ENCODE measurements around the gene FJX1. TPM values are rescaled to one million over a fixed set of nuclear protein-coding genes. Genes with fewer than 3 reads are reported as not detected.
"Not testable (repeated sequence)": the region's sequence is repeated elsewhere in the genome, so short reads cannot be mapped to it uniquely, and the experiment has no call there.

FJX1 gene
- total and polyA plus RNA-seq, 5 donors from 2014 or later, result not detected

DNA sequence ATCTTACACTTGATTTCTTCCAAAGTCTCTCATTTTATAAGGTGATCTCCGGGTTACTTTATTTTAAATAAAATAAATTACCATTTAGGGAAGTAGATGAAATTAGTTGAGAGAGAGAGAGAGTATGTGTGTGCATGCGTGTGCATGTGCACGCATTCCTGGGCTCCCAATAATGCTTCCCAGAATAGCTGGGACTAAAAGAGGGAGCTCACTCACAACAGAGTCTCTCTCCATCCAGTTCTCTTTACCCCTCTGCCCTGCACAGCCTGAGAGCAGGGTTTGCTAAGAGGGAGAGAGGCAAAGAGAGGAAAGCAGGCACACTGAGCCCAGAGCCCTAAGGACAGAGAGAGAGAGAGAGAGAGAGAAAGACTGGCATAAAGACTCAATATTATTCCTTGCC is 33.0 kb downstream of the FJX1 start:
- H3K36me3 Mint-ChIP-seq, result no peaks in the 10 kb centered on the region
- H3K36me3 ChIP-seq (ENCODE audit: control insufficient read depth, insufficient read depth, low read length), result no peaks in the 10 kb centered on the region
- H3K4me3 Mint-ChIP-seq, result no peak overlapping the region
- H3K27ac ChIP-seq (ENCODE audit: insufficient read depth, low read length, poor library complexity, severe bottlenecking), result no peak overlapping the region
- no peak for ATAC-seq (ENCODE audit: low read depth in 2 of 2)
- H3K27ac Mint-ChIP-seq, result no peak overlapping the region
- peaks cover 0 to 3% (median 0%) of the 10 kb centered on the region in 7 donors for H3K9me3 Mint-ChIP-seq
- peaks cover 44% of the 10 kb centered on the region for H3K27me3 Mint-ChIP-seq
- DNase-seq, result no peak
- H3K4me1 ChIP-seq (ENCODE audit: control insufficient read depth, insufficient read depth, low read length, poor library complexity, severe bottlenecking), result no peaks in the 10 kb centered on the region
- H3K9me3 ChIP-seq (ENCODE audit: control insufficient read depth in 2 of 2, low read length in 2 of 2), result no peaks in the 10 kb centered on the region
- H3K27me3 ChIP-seq (ENCODE audit: control insufficient read depth, insufficient read depth, low read length), result peaks cover 12% of the 10 kb centered on the region
- no peak overlapping the region for H3K4me3 ChIP-seq (ENCODE audit: low read depth, low read length)
- no peaks in the 10 kb centered on the region for H3K4me1 Mint-ChIP-seq

DNA sequence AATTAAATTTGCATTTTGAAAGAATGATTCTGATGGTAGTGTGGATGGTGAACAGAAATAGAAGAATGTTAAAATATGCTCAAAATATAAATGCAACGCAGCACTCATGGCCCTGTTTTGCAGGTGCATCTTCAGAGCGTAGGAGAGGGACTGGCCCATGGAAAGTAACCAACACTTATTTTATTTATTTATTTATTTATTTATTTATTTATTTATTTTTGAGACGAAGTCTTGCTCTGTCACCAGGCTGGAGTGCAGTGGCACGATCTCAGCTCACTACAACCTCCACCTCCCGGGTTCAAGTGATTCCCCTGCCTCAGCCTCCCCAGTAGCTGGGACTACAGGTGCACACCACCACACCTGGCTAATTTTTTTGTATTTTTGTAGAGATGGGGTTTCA is 34.5 kb downstream of the FJX1 start:
- not testable (repeated sequence) for H3K27ac ChIP-seq (ENCODE audit: insufficient read depth, low read length, poor library complexity, severe bottlenecking); H3K36me3 Mint-ChIP-seq; H3K9me3 ChIP-seq (ENCODE audit: control insufficient read depth in 2 of 2, low read length in 2 of 2); H3K27ac Mint-ChIP-seq; H3K4me3 ChIP-seq (ENCODE audit: low read depth, low read length); H3K36me3 ChIP-seq (ENCODE audit: control insufficient read depth, insufficient read depth, low read length); H3K4me1 Mint-ChIP-seq; H3K9me3 Mint-ChIP-seq; ATAC-seq (ENCODE audit: low read depth in 2 of 2); H3K4me3 Mint-ChIP-seq; H3K4me1 ChIP-seq (ENCODE audit: control insufficient read depth, insufficient read depth, low read length, poor library complexity, severe bottlenecking); DNase-seq
- peaks cover 39% of the 10 kb centered on the region for H3K27me3 Mint-ChIP-seq
- H3K27me3 ChIP-seq (ENCODE audit: control insufficient read depth, insufficient read depth, low read length), result peaks cover 15% of the 10 kb centered on the region

DNA sequence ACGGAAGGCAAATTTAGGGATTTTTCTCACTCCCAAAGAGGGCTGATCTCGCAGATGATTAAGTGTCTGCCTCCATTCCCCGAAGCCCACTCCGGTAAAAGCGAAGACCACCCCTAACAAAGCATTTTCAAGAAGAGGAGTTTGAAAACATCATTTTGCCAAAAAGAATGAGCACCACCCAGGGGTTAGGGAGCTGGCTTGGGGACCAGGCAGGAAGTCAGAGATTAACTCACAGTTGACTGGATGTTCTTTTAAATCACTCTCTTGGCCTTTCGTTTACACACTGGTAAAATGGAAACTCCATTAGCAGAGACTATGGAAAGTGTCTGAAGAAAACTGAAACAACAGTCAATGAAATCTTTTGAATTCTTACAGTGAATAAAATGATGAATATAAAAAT is 36.5 kb downstream of the FJX1 start:
- Histone ChIP-seq H3K4me3 (ENCODE audit: low read depth, low read length) (no peak overlapping the region), H3K36me3 (ENCODE audit: control insufficient read depth, insufficient read depth, low read length) (no peaks in the 10 kb centered on the region), H3K27ac (ENCODE audit: insufficient read depth, low read length, poor library complexity, severe bottlenecking) (no peak overlapping the region), H3K4me1 (ENCODE audit: control insufficient read depth, insufficient read depth, low read length, poor library complexity, severe bottlenecking) (no peaks in the 10 kb centered on the region), H3K9me3 (ENCODE audit: control insufficient read depth in 2 of 2, low read length in 2 of 2) (no peaks in the 10 kb centered on the region), H3K27me3 (ENCODE audit: control insufficient read depth, insufficient read depth, low read length) (peaks cover 19% of the 10 kb centered on the region)
- peaks cover 37% of the 10 kb centered on the region for H3K27me3 Mint-ChIP-seq
- DNase-seq (no peak), ATAC-seq (ENCODE audit: low read depth in 2 of 2) (no peak)
- H3K9me3 Mint-ChIP-seq, result peaks cover 0 to 3% (median 0%) of the 10 kb centered on the region in 7 donors
- H3K4me3 Mint-ChIP-seq, result no peak overlapping the region
- H3K27ac Mint-ChIP-seq, result no peak overlapping the region
- H3K4me1 Mint-ChIP-seq, result no peaks in the 10 kb centered on the region
- no peaks in the 10 kb centered on the region for H3K36me3 Mint-ChIP-seq

DNA sequence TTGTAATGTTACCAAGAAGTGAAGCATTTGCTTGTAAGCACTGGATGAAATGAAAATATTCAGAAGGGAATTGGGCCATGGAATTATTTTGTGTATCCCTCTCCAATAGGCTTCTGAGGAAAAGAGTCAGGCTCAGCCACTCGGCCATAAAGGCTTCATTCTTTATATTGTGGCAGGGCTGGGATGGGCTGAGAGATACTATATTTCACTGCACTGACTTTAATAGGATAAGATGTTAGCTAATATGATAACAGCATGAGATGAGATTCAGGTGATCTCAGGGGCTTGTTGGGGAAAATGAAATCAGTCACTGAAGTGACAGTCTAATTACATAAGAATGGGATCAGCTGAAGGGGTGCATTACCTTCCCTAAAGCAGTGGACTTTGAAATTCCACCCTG is 37.0 kb downstream of the FJX1 start:
- Mint-ChIP-seq H3K9me3 (peaks cover 0 to 3% (median 0%) of the 10 kb centered on the region in 7 donors), H3K27ac (no peak overlapping the region), H3K36me3 (no peaks in the 10 kb centered on the region), H3K4me1 (no peaks in the 10 kb centered on the region), H3K4me3 (no peak overlapping the region), H3K27me3 (peaks cover 34% of the 10 kb centered on the region)
- Histone ChIP-seq H3K9me3 (ENCODE audit: control insufficient read depth in 2 of 2, low read length in 2 of 2) (no peaks in the 10 kb centered on the region), H3K4me1 (ENCODE audit: control insufficient read depth, insufficient read depth, low read length, poor library complexity, severe bottlenecking) (no peaks in the 10 kb centered on the region), H3K36me3 (ENCODE audit: control insufficient read depth, insufficient read depth, low read length) (no peaks in the 10 kb centered on the region), H3K27me3 (ENCODE audit: control insufficient read depth, insufficient read depth, low read length) (peaks cover 19% of the 10 kb centered on the region), H3K27ac (ENCODE audit: insufficient read depth, low read length, poor library complexity, severe bottlenecking) (no peak overlapping the region), H3K4me3 (ENCODE audit: low read depth, low read length) (no peak overlapping the region)
- DNase-seq (no peak), ATAC-seq (ENCODE audit: low read depth in 2 of 2) (no peak)

DNA sequence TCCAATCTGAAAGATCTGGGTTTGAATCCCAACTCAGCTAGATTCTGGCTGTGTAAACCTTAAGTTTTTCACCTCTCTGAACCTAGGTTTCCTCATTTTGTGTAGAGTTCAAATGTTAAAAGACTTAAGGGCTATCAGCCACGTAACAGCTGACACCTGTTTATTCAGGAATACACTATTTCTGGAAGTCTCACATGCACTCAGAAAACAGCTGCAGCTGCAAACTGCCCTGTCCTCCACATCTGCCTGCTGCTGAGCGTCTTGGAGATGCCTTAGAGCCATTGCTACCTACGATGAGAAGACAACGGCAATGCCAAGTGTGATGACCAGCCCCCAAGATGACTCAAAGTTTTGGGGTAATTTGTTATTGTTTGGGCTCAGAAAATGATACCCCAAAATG is 37.6 kb downstream of the FJX1 start:
- Histone ChIP-seq H3K27ac (ENCODE audit: insufficient read depth, low read length, poor library complexity, severe bottlenecking) (no peak overlapping the region), H3K4me1 (ENCODE audit: control insufficient read depth, insufficient read depth, low read length, poor library complexity, severe bottlenecking) (no peaks in the 10 kb centered on the region), H3K9me3 (ENCODE audit: control insufficient read depth in 2 of 2, low read length in 2 of 2) (no peaks in the 10 kb centered on the region), H3K27me3 (ENCODE audit: control insufficient read depth, insufficient read depth, low read length) (peaks cover 19% of the 10 kb centered on the region), H3K4me3 (ENCODE audit: low read depth, low read length) (no peak overlapping the region), H3K36me3 (ENCODE audit: control insufficient read depth, insufficient read depth, low read length) (no peaks in the 10 kb centered on the region)
- Mint-ChIP-seq H3K27me3 (peaks cover 31% of the 10 kb centered on the region), H3K9me3 (peaks cover 0 to 3% (median 0%) of the 10 kb centered on the region in 7 donors), H3K4me1 (no peaks in the 10 kb centered on the region), H3K36me3 (no peaks in the 10 kb centered on the region), H3K4me3 (no peak overlapping the region), H3K27ac (no peak overlapping the region)
- DNase-seq (no peak), ATAC-seq (ENCODE audit: low read depth in 2 of 2) (no peak)

DNA sequence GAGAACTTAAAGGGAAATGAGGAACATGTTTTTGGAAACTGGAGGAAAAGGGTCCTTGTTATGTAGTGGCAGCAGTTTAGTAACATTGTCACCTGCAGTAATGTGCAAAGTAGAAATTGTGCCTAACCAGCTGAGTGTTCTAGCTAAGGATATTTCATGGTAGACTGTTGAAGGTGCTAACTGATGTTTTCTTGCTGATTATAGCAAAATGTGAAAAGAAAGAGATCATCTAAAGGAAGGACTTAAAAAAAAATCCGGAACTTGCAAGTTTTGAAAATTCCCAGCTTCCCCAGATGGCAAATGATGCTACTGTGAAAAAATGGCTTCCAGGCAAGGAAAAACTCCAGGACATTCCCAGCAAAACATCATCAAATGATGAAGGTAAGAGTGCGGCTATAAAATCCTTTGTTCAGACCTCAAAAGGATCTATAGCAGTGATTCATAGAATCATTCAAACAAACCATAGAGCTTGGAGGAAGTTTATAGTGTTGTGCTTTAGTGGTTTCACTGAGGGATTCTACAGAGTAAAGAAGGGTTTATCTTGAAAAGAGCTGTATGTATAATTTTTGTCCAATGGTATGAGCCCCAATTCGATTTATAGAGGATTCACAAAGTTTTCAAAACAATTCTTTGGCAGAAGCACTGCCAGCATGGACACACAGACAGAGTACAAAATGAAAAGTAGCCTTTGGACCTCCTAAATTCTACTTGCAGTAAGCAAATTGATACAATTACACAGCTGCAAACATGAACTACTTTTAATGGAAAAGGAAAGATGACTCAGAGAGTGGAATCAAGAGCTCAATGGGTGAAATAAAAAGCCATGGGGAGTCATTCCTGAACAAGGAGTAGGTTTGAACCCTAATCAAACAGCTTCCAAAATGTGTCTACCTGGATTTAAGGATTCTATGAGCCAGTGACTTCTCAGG is 40.0 kb downstream of the FJX1 start:
- Histone ChIP-seq H3K27me3 (ENCODE audit: control insufficient read depth, insufficient read depth, low read length) (peaks cover 19% of the 10 kb centered on the region), H3K4me3 (ENCODE audit: low read depth, low read length) (no peak overlapping the region), H3K36me3 (ENCODE audit: control insufficient read depth, insufficient read depth, low read length) (no peaks in the 10 kb centered on the region), H3K27ac (ENCODE audit: insufficient read depth, low read length, poor library complexity, severe bottlenecking) (no peak overlapping the region), H3K9me3 (ENCODE audit: control insufficient read depth in 2 of 2, low read length in 2 of 2) (no peaks in the 10 kb centered on the region), H3K4me1 (ENCODE audit: control insufficient read depth, insufficient read depth, low read length, poor library complexity, severe bottlenecking) (peaks cover 13% of the 10 kb centered on the region)
- no peak for DNase-seq
- Mint-ChIP-seq H3K4me1 (peaks cover 0 to 18% (median 8%) of the 10 kb centered on the region in 4 donors), H3K4me3 (no peak overlapping the region), H3K9me3 (peaks cover 0 to 7% (median 2%) of the 10 kb centered on the region in 7 donors), H3K27ac (no peak overlapping the region), H3K27me3 (peaks cover 26% of the 10 kb centered on the region), H3K36me3 (peaks cover 3% of the 10 kb centered on the region)
- no peak for ATAC-seq (ENCODE audit: low read depth in 2 of 2)

DNA sequence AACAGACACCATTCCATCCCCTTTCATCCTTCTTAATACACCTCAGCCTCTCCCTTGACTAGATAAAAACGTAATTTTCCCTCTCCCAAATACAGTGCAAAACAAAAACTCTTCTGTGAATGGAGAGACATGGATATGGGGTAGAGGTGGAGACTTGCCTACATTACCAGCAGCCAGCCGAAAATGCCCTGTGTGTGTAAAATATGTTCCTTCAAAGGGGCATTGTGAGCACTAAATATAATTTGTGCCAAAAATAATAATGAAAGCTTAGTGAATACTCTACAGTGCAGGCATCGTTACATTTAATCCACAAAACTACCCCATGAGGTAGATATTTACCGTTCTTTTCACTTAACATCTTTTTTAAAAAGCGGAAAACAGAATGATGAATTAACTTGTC is 43.3 kb downstream of the FJX1 start:
- Mint-ChIP-seq H3K4me1 (peaks cover 13 to 46% (median 29%) of the 10 kb centered on the region in 4 donors), H3K27me3 (peaks cover 6% of the 10 kb centered on the region), H3K4me3 (peak overlapping the region; percentile 90 to 98 (median 95)), H3K27ac (peak overlapping the region in 2 of 3 donors; percentile 94 to 95), H3K9me3 (peaks cover 4 to 27% (median 21%) of the 10 kb centered on the region in 7 donors), H3K36me3 (peaks cover 16% of the 10 kb centered on the region)
- Histone ChIP-seq H3K27me3 (ENCODE audit: control insufficient read depth, insufficient read depth, low read length) (peaks cover 7% of the 10 kb centered on the region), H3K4me3 (ENCODE audit: low read depth, low read length) (peak overlapping the region; percentile 92), H3K27ac (ENCODE audit: insufficient read depth, low read length, poor library complexity, severe bottlenecking) (no peak overlapping the region), H3K4me1 (ENCODE audit: control insufficient read depth, insufficient read depth, low read length, poor library complexity, severe bottlenecking) (peaks cover 24% of the 10 kb centered on the region), H3K9me3 (ENCODE audit: control insufficient read depth in 2 of 2, low read length in 2 of 2) (peaks cover 16 to 24% of the 10 kb centered on the region in 2 experiments), H3K36me3 (ENCODE audit: control insufficient read depth, insufficient read depth, low read length) (peaks cover 3% of the 10 kb centered on the region)
- DNase-seq (no peak), ATAC-seq (ENCODE audit: low read depth in 2 of 2) (no peak)
